ENCODE results near the gene IGSF21. TPM values are rescaled to one million over a fixed set of nuclear protein-coding genes. Genes with fewer than 3 reads are reported as not detected.

IGSF21 gene
- total RNA-seq, 1 donor from 2014 or later: 1.3 TPM

GRCh38 chr1:18313523-18313922, 205.9 kb downstream of the IGSF21 start:
- Mint-ChIP-seq H3K27me3 (ENCODE audit: unreplicated experiment) (peaks cover 2% of the 10 kb centered on the region), H3K9me3 (ENCODE audit: unreplicated experiment) (peaks cover 7% of the 10 kb centered on the region), H3K27ac (ENCODE audit: unreplicated experiment) (no peak overlapping the region), H3K4me1 (ENCODE audit: low read depth, unreplicated experiment) (peaks cover 2% of the 10 kb centered on the region), H3K36me3 (ENCODE audit: unreplicated experiment) (peaks cover 10% of the 10 kb centered on the region), H3K4me3 (ENCODE audit: unreplicated experiment) (no peak overlapping the region)
- TF ChIP-seq CTCF (IDR thresholded peaks at IDR 0.05; ENCODE audit: partially characterized antibody, unreplicated experiment): no peak
- no peak for DNase-seq

- H3K36me3 Mint-ChIP-seq (ENCODE audit: unreplicated experiment): peaks cover 10% of the 10 kb centered on the region
- H3K4me1 Mint-ChIP-seq (ENCODE audit: low read depth, unreplicated experiment): peaks cover 2% of the 10 kb centered on the region
- TF ChIP-seq CTCF (IDR thresholded peaks at IDR 0.05; ENCODE audit: partially characterized antibody, unreplicated experiment): no peak
- H3K9me3 Mint-ChIP-seq (ENCODE audit: unreplicated experiment): peaks cover 7% of the 10 kb centered on the region
- no peak overlapping the region for H3K27ac Mint-ChIP-seq (ENCODE audit: unreplicated experiment)
- peaks cover 2% of the 10 kb centered on the region for H3K27me3 Mint-ChIP-seq (ENCODE audit: unreplicated experiment)
- H3K4me3 Mint-ChIP-seq (ENCODE audit: unreplicated experiment): no peak overlapping the region
- no peak for DNase-seq
Measured at GRCh38 chr1:18314399-18314798, 206.8 kb downstream of the IGSF21 start.

- no peak for DNase-seq
- peaks cover 15% of the 10 kb centered on the region for H3K36me3 Mint-ChIP-seq (ENCODE audit: unreplicated experiment)
- no peak overlapping the region for H3K27ac Mint-ChIP-seq (ENCODE audit: unreplicated experiment)
- H3K4me3 Mint-ChIP-seq (ENCODE audit: unreplicated experiment): no peak overlapping the region
- H3K27me3 Mint-ChIP-seq (ENCODE audit: unreplicated experiment): peaks cover 2% of the 10 kb centered on the region
- peaks cover 2% of the 10 kb centered on the region for H3K4me1 Mint-ChIP-seq (ENCODE audit: low read depth, unreplicated experiment)
- no peak for TF ChIP-seq CTCF (IDR thresholded peaks at IDR 0.05; ENCODE audit: partially characterized antibody, unreplicated experiment)
- peaks cover 7% of the 10 kb centered on the region for H3K9me3 Mint-ChIP-seq (ENCODE audit: unreplicated experiment)
Measured at GRCh38 chr1:18315449-18315848, 207.9 kb downstream of the IGSF21 start.

GRCh38 chr1:18316764-18317163, 209.2 kb downstream of the IGSF21 start:
- H3K27me3 Mint-ChIP-seq (ENCODE audit: unreplicated experiment): peaks cover 2% of the 10 kb centered on the region
- peaks cover 2% of the 10 kb centered on the region for H3K4me1 Mint-ChIP-seq (ENCODE audit: low read depth, unreplicated experiment)
- no peak for TF ChIP-seq CTCF (IDR thresholded peaks at IDR 0.05; ENCODE audit: partially characterized antibody, unreplicated experiment)
- no peak for DNase-seq
- H3K9me3 Mint-ChIP-seq (ENCODE audit: unreplicated experiment): peaks cover 6% of the 10 kb centered on the region
- H3K27ac Mint-ChIP-seq (ENCODE audit: unreplicated experiment): no peak overlapping the region
- no peak overlapping the region for H3K4me3 Mint-ChIP-seq (ENCODE audit: unreplicated experiment)
- peaks cover 9% of the 10 kb centered on the region for H3K36me3 Mint-ChIP-seq (ENCODE audit: unreplicated experiment)

- H3K36me3 Mint-ChIP-seq (ENCODE audit: unreplicated experiment): peaks cover 5% of the 10 kb centered on the region
- no peak for DNase-seq
- no peak for TF ChIP-seq CTCF (IDR thresholded peaks at IDR 0.05; ENCODE audit: partially characterized antibody, unreplicated experiment)
- peaks cover 3% of the 10 kb centered on the region for H3K9me3 Mint-ChIP-seq (ENCODE audit: unreplicated experiment)
- no peaks in the 10 kb centered on the region for H3K4me1 Mint-ChIP-seq (ENCODE audit: low read depth, unreplicated experiment)
- no peak overlapping the region for H3K27ac Mint-ChIP-seq (ENCODE audit: unreplicated experiment)
- peaks cover 5% of the 10 kb centered on the region for H3K27me3 Mint-ChIP-seq (ENCODE audit: unreplicated experiment)
- H3K4me3 Mint-ChIP-seq (ENCODE audit: unreplicated experiment): no peak overlapping the region
Measured at GRCh38 chr1:18319099-18319498, 211.5 kb downstream of the IGSF21 start.
